Endodermal cell (in vitro differentiated cells): ENCODE results near the gene RS1. TPM values are rescaled to one million over a fixed set of nuclear protein-coding genes. Genes with fewer than 3 reads are reported as not detected.

Source experiments
- DNase-seq: peaks from one replicate; pipeline ENCODE4 v3.0.0-alpha.2; 2017
- H3K27ac ChIP-seq: 2 replicates; pipeline ENCODE4 v1.5.1; 2013; ENCODE audit warnings: mild to moderate bottlenecking, low read depth, low read length, moderate library complexity
- H3K27me3 ChIP-seq: 2 replicates; pipeline ENCODE4 v1.6.1; 2013; ENCODE audit warnings: mild to moderate bottlenecking, low read length, moderate library complexity; ENCODE audit not compliant: insufficient read depth, control insufficient read depth, poor library complexity, severe bottlenecking
- H3K36me3 ChIP-seq: 2 replicates; pipeline ENCODE4 v1.7.0; 2013; ENCODE audit warnings: mild to moderate bottlenecking, low read length, moderate library complexity; ENCODE audit not compliant: control insufficient read depth, insufficient read depth
- H3K4me1 ChIP-seq: one replicate; pipeline ENCODE4 v1.7.0; 2013; ENCODE audit warnings: low read length; ENCODE audit not compliant: control insufficient read depth, insufficient read depth
- H3K4me3 ChIP-seq: 2 replicates; pipeline ENCODE4 v1.5.1; 2013; ENCODE audit warnings: mild to moderate bottlenecking, low read length, moderate library complexity
- H3K9ac ChIP-seq: 2 replicates; pipeline ENCODE4 v1.6.1; 2013; ENCODE audit warnings: mild to moderate bottlenecking, low read length, moderate library complexity; ENCODE audit not compliant: poor library complexity, severe bottlenecking; ENCODE audit errors: extremely low read depth
- H3K9me3 ChIP-seq: 2 replicates; pipeline ENCODE4 v1.6.1; 2013; ENCODE audit warnings: mild to moderate bottlenecking, low read length, moderate library complexity; ENCODE audit not compliant: control insufficient read depth
- H3K27ac Mint-ChIP-seq: 2 replicates; pipeline ENCODE4 v1.8.0; 2020; ENCODE audit warnings: mixed read lengths
- H3K27me3 Mint-ChIP-seq: 2 replicates; pipeline ENCODE4 v1.8.0; 2021; ENCODE audit warnings: mild to moderate bottlenecking, mixed read lengths; ENCODE audit not compliant: insufficient read depth
- H3K36me3 Mint-ChIP-seq: 2 replicates; pipeline ENCODE4 v1.8.0; 2020; ENCODE audit warnings: low read depth, mixed read lengths
- H3K4me1 Mint-ChIP-seq: 2 replicates; pipeline ENCODE4 v1.8.0; 2020; ENCODE audit warnings: mixed read lengths
- H3K4me3 Mint-ChIP-seq: 2 replicates; pipeline ENCODE4 v1.8.0; 2020; ENCODE audit warnings: mild to moderate bottlenecking, moderate library complexity, mixed read lengths
- H3K9me3 Mint-ChIP-seq: 2 replicates; pipeline ENCODE4 v1.8.0; 2020; ENCODE audit warnings: mild to moderate bottlenecking, mixed read lengths
- WGBS, 2 experiments: methylation state at CpG; one replicate each; pipeline versions ENCODE4 v1.1.5 to v1.1.7; 2013; ENCODE audit warnings: missing lambda C conversion rate in 2 of 2, mixed read lengths in 1 of 2; ENCODE audit not compliant: insufficient coverage in 1 of 2, insufficient read length in 1 of 2; 5-methylcytosine and 5-hydroxymethylcytosine counted together
- total RNA-seq, 2 donors: library from RNA; stranded (reverse); fragmentation: NEBNext Ultra II Directional in 1 of 2; extraction: Animal tissue kit (Norgen Biotek cat#: 25700) in 1 of 2; gene quantifications; 2 replicates in 1 of 2; 3 replicates in 1 of 2; pipeline ENCODE4 v1.2.1, GENCODE V29; 2021
- TF ChIP-seq, protein P1 (sequence below): fragments of 200-600 bp; sonication (generic); conservative IDR thresholded peaks from 2 replicates; pipeline ENCODE4 v1.5.0; 2021; ENCODE audit warnings: antibody characterized with exemption, mild to moderate bottlenecking

The RS1 gene
- total RNA-seq, 2 donors from 2014 or later: not detected

DNA sequence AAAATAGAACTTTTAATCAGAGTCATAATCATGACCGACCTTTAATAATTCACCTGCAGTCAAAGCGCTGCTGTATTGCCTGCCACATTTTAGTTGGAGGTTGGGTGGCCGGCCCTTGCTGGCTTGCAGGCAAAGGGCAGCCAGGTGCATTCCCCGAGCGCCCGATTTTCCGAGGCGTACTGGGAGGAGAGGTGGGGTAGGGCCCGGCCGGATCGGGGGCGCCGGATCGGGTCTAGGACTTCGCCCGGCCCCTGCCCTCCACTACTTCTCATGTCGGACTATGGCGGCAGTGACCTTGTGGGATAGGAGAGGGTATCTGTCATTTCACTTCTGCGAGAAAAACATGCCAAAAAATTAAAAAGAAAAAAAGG, 2.5 kb upstream of the RS1 start:
- peak; percentile 67 for DNase-seq
- Histone ChIP-seq H3K4me1 (no peaks in the 10 kb centered on the region), H3K9me3 (no peaks in the 10 kb centered on the region), H3K9ac (no peak overlapping the region), H3K36me3 (no peaks in the 10 kb centered on the region), H3K4me3 (peak overlapping the region; percentile 75), H3K27ac (no peak overlapping the region), H3K27me3 (no peaks in the 10 kb centered on the region)
- Mint-ChIP-seq H3K9me3 (peaks cover 53% of the 10 kb centered on the region), H3K4me3 (peak overlapping the region; percentile 62), H3K36me3 (no peaks in the 10 kb centered on the region), H3K27ac (no peak overlapping the region), H3K4me1 (peaks cover 3% of the 10 kb centered on the region), H3K27me3 (no peaks in the 10 kb centered on the region)
- 0 to 17% methylated on average over 1 to 8 of the region's 19 CpGs for WGBS, 2 experiments
- TF ChIP-seq, protein P1, sequence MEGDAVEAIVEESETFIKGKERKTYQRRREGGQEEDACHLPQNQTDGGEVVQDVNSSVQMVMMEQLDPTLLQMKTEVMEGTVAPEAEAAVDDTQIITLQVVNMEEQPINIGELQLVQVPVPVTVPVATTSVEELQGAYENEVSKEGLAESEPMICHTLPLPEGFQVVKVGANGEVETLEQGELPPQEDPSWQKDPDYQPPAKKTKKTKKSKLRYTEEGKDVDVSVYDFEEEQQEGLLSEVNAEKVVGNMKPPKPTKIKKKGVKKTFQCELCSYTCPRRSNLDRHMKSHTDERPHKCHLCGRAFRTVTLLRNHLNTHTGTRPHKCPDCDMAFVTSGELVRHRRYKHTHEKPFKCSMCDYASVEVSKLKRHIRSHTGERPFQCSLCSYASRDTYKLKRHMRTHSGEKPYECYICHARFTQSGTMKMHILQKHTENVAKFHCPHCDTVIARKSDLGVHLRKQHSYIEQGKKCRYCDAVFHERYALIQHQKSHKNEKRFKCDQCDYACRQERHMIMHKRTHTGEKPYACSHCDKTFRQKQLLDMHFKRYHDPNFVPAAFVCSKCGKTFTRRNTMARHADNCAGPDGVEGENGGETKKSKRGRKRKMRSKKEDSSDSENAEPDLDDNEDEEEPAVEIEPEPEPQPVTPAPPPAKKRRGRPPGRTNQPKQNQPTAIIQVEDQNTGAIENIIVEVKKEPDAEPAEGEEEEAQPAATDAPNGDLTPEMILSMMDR: no peak

DNA sequence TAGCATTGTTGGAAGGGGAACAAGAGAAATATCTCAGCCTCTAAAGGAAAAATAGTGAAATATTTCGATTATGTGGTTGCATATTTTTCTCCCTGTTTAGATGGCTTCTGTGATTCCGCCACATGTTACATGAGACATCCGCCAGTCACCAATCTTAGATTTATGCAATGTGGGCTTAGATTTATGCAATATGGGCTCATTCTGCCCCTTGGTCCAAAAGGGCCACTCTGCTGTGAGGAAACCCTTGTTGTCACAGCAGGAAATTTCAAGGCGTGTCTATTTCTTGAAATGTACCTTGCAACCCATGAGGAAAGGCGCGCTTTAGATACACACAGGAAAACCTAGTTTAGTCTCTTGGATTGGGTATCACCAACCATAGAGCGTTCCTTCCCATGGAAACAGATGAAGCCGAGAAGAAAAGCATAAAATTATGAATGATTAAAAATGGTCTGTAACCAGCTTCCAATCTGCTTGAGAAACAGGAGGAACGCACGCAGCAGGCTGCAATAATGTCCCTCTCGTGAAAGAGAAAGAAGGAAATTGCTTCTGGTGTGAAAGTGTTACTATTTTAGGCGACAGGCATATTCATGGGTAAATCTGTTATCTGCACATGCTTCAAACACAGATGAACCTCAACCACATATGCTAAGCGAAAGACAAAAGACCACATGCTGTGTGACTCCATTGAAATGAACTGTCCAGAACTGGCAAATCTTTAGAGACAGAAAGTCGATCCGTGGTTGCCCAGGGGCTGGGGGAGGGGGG, 3.7 kb downstream of the RS1 start:
- no peaks in the 10 kb centered on the region for H3K36me3 Mint-ChIP-seq

DNA sequence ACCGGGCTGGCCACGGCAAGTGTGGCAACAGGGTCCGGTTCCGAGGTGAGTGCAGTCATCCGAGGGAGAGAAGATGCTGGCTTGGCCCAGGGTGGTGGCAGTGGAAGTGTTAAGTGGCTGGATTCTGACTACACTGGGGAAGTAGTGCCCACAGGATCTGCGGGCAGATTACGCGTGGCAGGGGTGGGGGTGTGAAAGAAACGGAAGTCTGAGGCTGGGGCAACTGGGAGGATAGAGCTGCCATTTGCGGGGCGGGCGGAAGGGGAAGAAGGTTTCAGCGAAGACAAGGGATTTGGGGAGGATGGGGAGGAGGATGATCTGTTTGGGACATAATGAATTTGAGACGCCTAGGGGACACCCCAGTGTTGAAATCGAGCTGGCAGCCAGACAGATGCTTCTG, 5.3 kb downstream of the RS1 start:
- H3K4me3 ChIP-seq: no peak overlapping the region
- no peaks in the 10 kb centered on the region for H3K9me3 ChIP-seq
- no peaks in the 10 kb centered on the region for H3K36me3 ChIP-seq
- H3K4me3 Mint-ChIP-seq: no peak overlapping the region
- no peak for DNase-seq
- TF ChIP-seq, protein P1: no peak
- no peak overlapping the region for H3K27ac ChIP-seq
- H3K9me3 Mint-ChIP-seq: peaks cover 67% of the 10 kb centered on the region
- no peaks in the 10 kb centered on the region for H3K27me3 Mint-ChIP-seq
- no peaks in the 10 kb centered on the region for H3K36me3 Mint-ChIP-seq
- no peaks in the 10 kb centered on the region for H3K4me1 ChIP-seq
- H3K27me3 ChIP-seq: no peaks in the 10 kb centered on the region
- 91% methylated on average over 15 of the region's 15 CpGs; no CpG with 5 or more reads in 1 of the 2 experiments for WGBS, 2 experiments
- no peak overlapping the region for H3K27ac Mint-ChIP-seq
- H3K4me1 Mint-ChIP-seq: no peaks in the 10 kb centered on the region
- H3K9ac ChIP-seq: no peak overlapping the region

More for the DNA sequence above, 3.7 kb downstream of the RS1 start:
- no peak for DNase-seq
- H3K27ac ChIP-seq: no peak overlapping the region
- H3K4me1 ChIP-seq: no peaks in the 10 kb centered on the region
- WGBS, 2 experiments: 89 to 95% methylated on average over 4 to 15 of the region's 15 CpGs
- H3K4me3 ChIP-seq: no peak overlapping the region
- no peak overlapping the region for H3K9ac ChIP-seq
- H3K36me3 ChIP-seq: no peaks in the 10 kb centered on the region
- Mint-ChIP-seq H3K27me3 (no peaks in the 10 kb centered on the region), H3K27ac (no peak overlapping the region), H3K4me3 (no peak overlapping the region), H3K4me1 (no peaks in the 10 kb centered on the region), H3K9me3 (peaks cover 64% of the 10 kb centered on the region)
- no peaks in the 10 kb centered on the region for H3K27me3 ChIP-seq
- TF ChIP-seq, protein P1: no peak
- no peaks in the 10 kb centered on the region for H3K9me3 ChIP-seq
